ENCODE data around the gene LEMD2.

DNA sequence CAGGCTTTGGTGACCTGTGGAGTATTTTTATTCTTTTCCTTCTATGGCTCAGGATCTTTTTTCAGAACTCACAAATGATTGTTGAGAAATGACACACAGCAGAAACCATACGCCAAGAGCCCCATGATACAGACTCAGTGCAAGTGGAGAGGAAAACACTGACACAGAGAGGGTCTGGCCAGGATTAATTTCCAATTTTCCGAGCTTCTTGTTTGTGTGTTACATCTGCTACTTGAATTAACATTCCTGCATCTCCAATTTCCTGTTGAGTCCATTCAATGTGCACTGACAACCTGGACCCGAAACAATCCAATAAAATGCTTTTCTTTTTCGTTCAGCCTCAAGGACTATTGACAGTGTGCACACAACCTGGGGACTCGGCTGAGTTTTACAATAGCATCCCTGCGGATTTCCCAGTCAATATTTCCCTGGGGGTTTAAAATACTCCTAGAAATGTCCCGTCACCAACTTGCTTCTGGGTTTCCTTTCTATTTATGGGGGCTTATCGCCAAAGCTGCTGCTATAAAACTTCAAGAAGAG, 19.8 kb upstream of the LEMD2 start:
- TF ChIP-seq, protein P1, sequence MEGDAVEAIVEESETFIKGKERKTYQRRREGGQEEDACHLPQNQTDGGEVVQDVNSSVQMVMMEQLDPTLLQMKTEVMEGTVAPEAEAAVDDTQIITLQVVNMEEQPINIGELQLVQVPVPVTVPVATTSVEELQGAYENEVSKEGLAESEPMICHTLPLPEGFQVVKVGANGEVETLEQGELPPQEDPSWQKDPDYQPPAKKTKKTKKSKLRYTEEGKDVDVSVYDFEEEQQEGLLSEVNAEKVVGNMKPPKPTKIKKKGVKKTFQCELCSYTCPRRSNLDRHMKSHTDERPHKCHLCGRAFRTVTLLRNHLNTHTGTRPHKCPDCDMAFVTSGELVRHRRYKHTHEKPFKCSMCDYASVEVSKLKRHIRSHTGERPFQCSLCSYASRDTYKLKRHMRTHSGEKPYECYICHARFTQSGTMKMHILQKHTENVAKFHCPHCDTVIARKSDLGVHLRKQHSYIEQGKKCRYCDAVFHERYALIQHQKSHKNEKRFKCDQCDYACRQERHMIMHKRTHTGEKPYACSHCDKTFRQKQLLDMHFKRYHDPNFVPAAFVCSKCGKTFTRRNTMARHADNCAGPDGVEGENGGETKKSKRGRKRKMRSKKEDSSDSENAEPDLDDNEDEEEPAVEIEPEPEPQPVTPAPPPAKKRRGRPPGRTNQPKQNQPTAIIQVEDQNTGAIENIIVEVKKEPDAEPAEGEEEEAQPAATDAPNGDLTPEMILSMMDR (IDR thresholded peaks at IDR 0.05) = no peak
- TF ChIP-seq POLR2A (IDR thresholded peaks at IDR 0.05) = no peak

All from heart left ventricle (tissue), 13 donors.